Neural crest cell (in vitro differentiated cells): ENCODE results near the gene DNER. TPM values are rescaled to one million over a fixed set of nuclear protein-coding genes. Genes with fewer than 3 reads are reported as not detected.

Experiments used
- DNase-seq: peaks from one replicate; pipeline ENCODE4 v3.0.0; 2021; ENCODE audit warnings: low read depth, mixed read lengths, low spot score
- H3K27ac Mint-ChIP-seq: one replicate; pipeline ENCODE4 v1.8.0; 2021; ENCODE audit warnings: mild to moderate bottlenecking, mixed read lengths; ENCODE audit not compliant: unreplicated experiment
- H3K27me3 Mint-ChIP-seq: 2 replicates; pipeline ENCODE4 v1.8.0; 2021; ENCODE audit warnings: low read depth, mild to moderate bottlenecking, mixed read lengths
- H3K36me3 Mint-ChIP-seq: 2 replicates; pipeline ENCODE4 v1.8.0; 2021; ENCODE audit warnings: low read depth, mild to moderate bottlenecking, mixed read lengths
- H3K4me1 Mint-ChIP-seq: 2 replicates; pipeline ENCODE4 v1.8.0; 2021; ENCODE audit warnings: mixed read lengths
- H3K4me3 Mint-ChIP-seq: one replicate; pipeline ENCODE4 v1.8.0; 2021; ENCODE audit warnings: mild to moderate bottlenecking, mixed read lengths
- H3K9me3 Mint-ChIP-seq: 2 replicates; pipeline ENCODE4 v1.8.0; 2021; ENCODE audit warnings: mixed read lengths
- total RNA-seq: library from RNA; stranded (reverse); gene quantifications from 2 replicates; pipeline ENCODE4 v1.2.1, GENCODE V29; 2021
- TF ChIP-seq, protein P1 (sequence below): fragments of 200-600 bp; sonication (generic); conservative IDR thresholded peaks from 2 replicates; pipeline ENCODE4 v1.5.0; 2021; ENCODE audit warnings: antibody characterized with exemption, mild to moderate bottlenecking

Gene DNER
- total RNA-seq, 1 donor from 2014 or later, result 4.1 TPM

DNA sequence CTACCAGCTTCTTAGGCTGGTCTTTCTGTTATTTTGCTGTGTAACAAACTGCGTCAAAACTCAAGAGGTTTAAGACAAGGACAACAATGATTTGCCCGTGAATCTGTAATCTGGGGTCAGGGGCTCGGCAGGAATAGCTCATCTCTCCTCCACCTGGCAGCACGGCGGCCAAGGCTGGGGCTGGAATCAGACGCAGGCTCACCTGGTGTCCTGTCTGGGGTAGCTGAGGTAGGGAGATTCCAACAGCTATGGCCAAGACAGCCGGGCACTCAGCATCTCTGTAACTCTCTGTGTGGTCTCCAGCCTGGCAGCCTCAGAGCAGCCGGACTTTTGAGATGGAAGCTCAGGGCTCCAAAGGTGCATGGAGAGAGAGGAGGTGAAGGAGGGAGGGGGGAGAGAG lies 42.3 kb downstream of the DNER start:
- Mint-ChIP-seq H3K27me3 (peaks cover 61% of the 10 kb centered on the region), H3K9me3 (peaks cover under 1% of the 10 kb centered on the region), H3K4me3 (no peak overlapping the region), H3K4me1 (no peaks in the 10 kb centered on the region), H3K27ac (no peak overlapping the region), H3K36me3 (no peaks in the 10 kb centered on the region)
- no peak for DNase-seq
- TF ChIP-seq, protein P1, sequence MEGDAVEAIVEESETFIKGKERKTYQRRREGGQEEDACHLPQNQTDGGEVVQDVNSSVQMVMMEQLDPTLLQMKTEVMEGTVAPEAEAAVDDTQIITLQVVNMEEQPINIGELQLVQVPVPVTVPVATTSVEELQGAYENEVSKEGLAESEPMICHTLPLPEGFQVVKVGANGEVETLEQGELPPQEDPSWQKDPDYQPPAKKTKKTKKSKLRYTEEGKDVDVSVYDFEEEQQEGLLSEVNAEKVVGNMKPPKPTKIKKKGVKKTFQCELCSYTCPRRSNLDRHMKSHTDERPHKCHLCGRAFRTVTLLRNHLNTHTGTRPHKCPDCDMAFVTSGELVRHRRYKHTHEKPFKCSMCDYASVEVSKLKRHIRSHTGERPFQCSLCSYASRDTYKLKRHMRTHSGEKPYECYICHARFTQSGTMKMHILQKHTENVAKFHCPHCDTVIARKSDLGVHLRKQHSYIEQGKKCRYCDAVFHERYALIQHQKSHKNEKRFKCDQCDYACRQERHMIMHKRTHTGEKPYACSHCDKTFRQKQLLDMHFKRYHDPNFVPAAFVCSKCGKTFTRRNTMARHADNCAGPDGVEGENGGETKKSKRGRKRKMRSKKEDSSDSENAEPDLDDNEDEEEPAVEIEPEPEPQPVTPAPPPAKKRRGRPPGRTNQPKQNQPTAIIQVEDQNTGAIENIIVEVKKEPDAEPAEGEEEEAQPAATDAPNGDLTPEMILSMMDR, result no peak

DNA sequence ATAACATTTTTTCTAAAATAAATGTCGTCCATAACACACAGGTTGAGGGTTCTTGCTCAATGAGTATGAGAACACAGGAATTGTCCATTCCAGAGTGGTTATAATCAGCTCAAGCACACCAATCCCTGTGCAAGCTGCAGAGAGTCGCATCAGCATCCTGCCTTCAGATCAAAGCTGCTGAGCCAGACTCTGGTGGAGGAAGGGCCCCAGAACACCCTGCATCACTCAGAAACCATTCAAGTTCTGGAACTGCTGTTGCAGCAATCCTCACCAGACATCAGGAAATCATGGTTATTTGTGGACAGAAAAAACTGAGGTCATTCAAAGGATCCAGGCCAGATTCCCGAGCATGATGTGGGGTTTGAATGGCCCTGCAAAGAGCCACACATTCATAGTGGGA lies 44.5 kb downstream of the DNER start:
- DNase-seq, result no peak
- H3K27me3 Mint-ChIP-seq, result peaks cover 47% of the 10 kb centered on the region
- TF ChIP-seq, protein P1, result no peak
- no peaks in the 10 kb centered on the region for H3K36me3 Mint-ChIP-seq
- H3K9me3 Mint-ChIP-seq, result no peaks in the 10 kb centered on the region
- no peaks in the 10 kb centered on the region for H3K4me1 Mint-ChIP-seq
- H3K27ac Mint-ChIP-seq, result no peak overlapping the region
- no peak overlapping the region for H3K4me3 Mint-ChIP-seq

DNA sequence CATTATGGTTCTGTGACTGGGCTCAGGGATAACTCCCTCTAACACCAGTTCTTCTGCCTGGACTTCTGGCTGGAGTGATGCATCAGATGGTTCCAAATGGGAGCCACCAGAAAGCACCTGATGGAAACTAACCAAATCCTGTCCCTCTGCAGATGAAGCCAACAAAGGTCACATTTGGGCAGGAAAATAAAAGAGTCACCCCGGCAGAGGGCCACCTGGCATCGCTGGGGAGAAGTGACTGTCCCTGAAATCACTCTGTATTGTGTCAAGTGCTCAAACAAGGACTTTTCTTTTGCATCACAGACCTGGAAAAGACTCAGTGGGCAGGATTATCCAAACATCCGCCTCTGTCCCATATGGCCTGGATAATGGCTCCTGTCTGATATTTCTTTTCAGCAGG lies 47.5 kb downstream of the DNER start:
- H3K36me3 Mint-ChIP-seq, result no peaks in the 10 kb centered on the region
- no peaks in the 10 kb centered on the region for H3K4me1 Mint-ChIP-seq
- no peak overlapping the region for H3K4me3 Mint-ChIP-seq
- TF ChIP-seq, protein P1, result no peak
- peaks cover 23% of the 10 kb centered on the region for H3K27me3 Mint-ChIP-seq
- no peak overlapping the region for H3K27ac Mint-ChIP-seq
- DNase-seq, result no peak
- H3K9me3 Mint-ChIP-seq, result no peaks in the 10 kb centered on the region

DNA sequence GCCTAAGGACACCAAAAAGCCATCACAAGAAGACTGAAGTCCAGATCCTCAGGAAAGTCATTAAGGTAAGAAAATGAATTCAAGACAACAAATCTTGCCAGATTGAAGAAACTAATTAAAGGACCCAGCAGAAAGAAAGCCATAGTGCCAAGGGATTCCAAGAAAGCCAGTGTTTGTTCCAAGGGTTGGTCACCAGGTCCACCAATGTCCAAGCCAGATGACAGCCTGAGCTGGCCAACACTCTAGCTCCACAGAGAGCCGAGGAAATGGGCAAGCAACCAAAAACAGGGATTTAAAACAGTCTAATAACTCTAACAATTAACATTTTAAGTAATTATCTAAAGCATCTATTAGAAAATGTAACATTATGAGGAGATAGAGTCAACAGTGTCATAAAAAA lies 49.2 kb downstream of the DNER start:
- H3K27me3 Mint-ChIP-seq, result peaks cover 14% of the 10 kb centered on the region
- TF ChIP-seq, protein P1, result no peak
- no peaks in the 10 kb centered on the region for H3K4me1 Mint-ChIP-seq
- H3K9me3 Mint-ChIP-seq, result no peaks in the 10 kb centered on the region
- no peak for DNase-seq
- H3K36me3 Mint-ChIP-seq, result no peaks in the 10 kb centered on the region
- no peak overlapping the region for H3K4me3 Mint-ChIP-seq
- no peak overlapping the region for H3K27ac Mint-ChIP-seq

DNA sequence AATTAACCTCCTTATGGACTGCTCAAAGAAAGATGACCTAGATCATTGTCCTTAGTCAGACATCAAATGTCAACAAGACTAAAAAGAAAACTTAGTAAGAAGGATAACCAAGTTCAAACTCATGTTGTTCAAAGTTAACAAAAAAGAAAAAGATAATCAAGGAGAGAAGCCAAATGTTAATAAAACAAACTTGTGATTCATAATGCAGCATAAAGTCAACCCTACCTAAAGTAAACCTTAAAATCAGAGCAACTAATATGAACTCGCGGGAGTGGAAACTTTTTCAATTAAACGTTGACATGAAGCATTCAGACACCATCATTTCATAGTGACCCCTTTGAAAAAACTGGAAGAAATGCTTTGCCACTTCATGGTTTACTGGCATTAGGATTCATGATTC lies 52.9 kb downstream of the DNER start:
- Mint-ChIP-seq H3K4me1 (no peaks in the 10 kb centered on the region), H3K9me3 (no peaks in the 10 kb centered on the region), H3K36me3 (no peaks in the 10 kb centered on the region), H3K27ac (no peak overlapping the region), H3K4me3 (no peak overlapping the region), H3K27me3 (peaks cover 8% of the 10 kb centered on the region)
- DNase-seq, result no peak
- TF ChIP-seq, protein P1, result no peak

DNA sequence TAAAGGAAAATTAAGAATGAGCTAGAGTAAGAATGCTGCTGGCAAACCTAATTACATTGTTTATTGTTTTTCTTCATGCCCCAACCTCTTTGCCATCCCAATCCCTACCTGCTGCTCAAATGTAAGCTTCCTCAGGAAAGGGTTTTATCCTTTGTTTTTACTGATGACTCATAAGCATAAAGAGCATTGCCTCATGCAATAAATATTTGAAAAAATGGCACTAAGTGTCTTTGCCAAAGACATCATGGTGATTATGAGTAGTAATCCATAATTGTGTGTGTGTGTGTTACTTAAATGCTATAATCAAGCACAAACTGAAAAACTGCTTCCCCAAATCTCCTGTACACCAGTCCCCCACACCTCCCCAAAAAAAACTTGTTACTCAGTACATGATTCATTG lies 53.4 kb downstream of the DNER start:
- DNase-seq, result no peak
- TF ChIP-seq, protein P1, result no peak
- Mint-ChIP-seq H3K9me3 (no peaks in the 10 kb centered on the region), H3K4me1 (no peaks in the 10 kb centered on the region), H3K4me3 (no peak overlapping the region), H3K27me3 (peaks cover 8% of the 10 kb centered on the region), H3K36me3 (no peaks in the 10 kb centered on the region), H3K27ac (no peak overlapping the region)
